Kidney (tissue), 14 donors: ENCODE measurements around the gene RBMS3. TPM values are rescaled to one million over a fixed set of nuclear protein-coding genes. Genes with fewer than 3 reads are reported as not detected.

Experiments used
- DNase-seq, 5 donors: peaks; one replicate each; pipeline ENCODE4 v3.0.0-alpha.2; 2013 to 2020
- FAIRE-seq: peaks from 2 replicates; lab custom pipeline; 2012; peaks lifted over from hg19 to GRCh38; lab: Jason Lieb, UNC
- H3K27ac ChIP-seq, 2 donors: one replicate each; pipeline ENCODE4 v1.7.0; 2013; ENCODE audit warnings: low read depth in 2 of 2, low read length in 2 of 2, inconsistent platforms in 1 of 2
- H3K27me3 ChIP-seq: one replicate; pipeline ENCODE4 v1.7.1; 2013; ENCODE audit warnings: low read length, inconsistent platforms; ENCODE audit not compliant: control insufficient read depth, insufficient read depth
- H3K36me3 ChIP-seq, 3 donors: one replicate each; pipeline versions ENCODE4 v1.7.0 to v1.7.1; 2013; ENCODE audit warnings: low read length in 3 of 3, control low read depth in 1 of 3, inconsistent platforms in 1 of 3; ENCODE audit not compliant: insufficient read depth in 3 of 3, control insufficient read depth in 2 of 3
- H3K4me1 ChIP-seq, 3 donors: one replicate each; pipeline versions ENCODE4 v1.7.0 to v1.7.1; 2013; ENCODE audit warnings: low read length in 3 of 3, inconsistent platforms in 1 of 3, low read depth in 1 of 3; ENCODE audit not compliant: control insufficient read depth in 2 of 3, insufficient read depth in 2 of 3
- H3K4me3 ChIP-seq, 3 donors: one replicate each; pipeline versions ENCODE4 v1.7.0 to v1.8.1; 2013; ENCODE audit warnings: low read length in 3 of 3, control low read depth in 1 of 3, inconsistent platforms in 1 of 3
- H3K9ac ChIP-seq, 3 donors: one replicate each; pipeline versions ENCODE4 v1.7.0 to v1.7.1; 2013; ENCODE audit warnings: low read length in 3 of 3, control low read depth in 1 of 3, inconsistent platforms in 1 of 3
- H3K9me3 ChIP-seq, 3 donors: one replicate each; pipeline versions ENCODE4 v1.7.0 to v1.7.1; 2013; ENCODE audit warnings: low read length in 3 of 3, control low read depth in 1 of 3, inconsistent platforms in 1 of 3; ENCODE audit not compliant: control insufficient read depth in 2 of 3, insufficient read depth in 1 of 3
- intact Hi-C: fragments of 100-400 bp; cut with DNase I; formaldehyde crosslinking; loops from one replicate; pipeline ENCODE4 v1.11.1; 2022
- polyA plus RNA-seq: library from polyadenylated mRNA; stranded (reverse); fragments of 350-450 nt; fragmentation: Illumina TruSeq; extraction: RNeasy Lipid Tissue Mini Kit (QIAGEN cat#74804); gene quantifications from one replicate; pipeline ENCODE4 v1.2.3, GENCODE V29; 2014; ENCODE audit warnings: low read depth, low replicate concordance; ENCODE audit not compliant: insufficient read depth
- total RNA-seq: library from RNA; stranded (reverse); fragmentation: NEBNext Ultra II Directional; extraction: Animal tissue kit (Norgen Biotek cat#: 25700); gene quantifications from one replicate; pipeline ENCODE4 v1.2.1, GENCODE V29; 2021
- TF ChIP-seq, protein P1 (sequence below): IDR thresholded peaks from 3 replicates; pipeline ENCODE4 v1.5.1; 2012; ENCODE audit warnings: mild to moderate bottlenecking, moderate library complexity, borderline replicate concordance; ENCODE audit not compliant: insufficient read depth; ENCODE audit errors: extremely low read depth
- donor health status: control.
- donor health status: control.
- donor health status: control.
- donor health status: control.
- donor health status: control.
- donor health status: DM: yes; HTN: yes; CAD: no.
- donor health status: Normal renal cell carcinoma (clear cell type).

Gene RBMS3
- total and polyA plus RNA-seq, 2 donors from 2014 or later: 3.2 to 48.8 TPM

GRCh38 chr3:29348316-29348715 is 67.4 kb downstream of the RBMS3 start:
- no peak for DNase-seq
- no peaks in the 10 kb centered on the region for H3K36me3 ChIP-seq
- intact Hi-C loops: no loop called here
- H3K4me1 ChIP-seq: no peaks in the 10 kb centered on the region
- TF ChIP-seq, protein P1, sequence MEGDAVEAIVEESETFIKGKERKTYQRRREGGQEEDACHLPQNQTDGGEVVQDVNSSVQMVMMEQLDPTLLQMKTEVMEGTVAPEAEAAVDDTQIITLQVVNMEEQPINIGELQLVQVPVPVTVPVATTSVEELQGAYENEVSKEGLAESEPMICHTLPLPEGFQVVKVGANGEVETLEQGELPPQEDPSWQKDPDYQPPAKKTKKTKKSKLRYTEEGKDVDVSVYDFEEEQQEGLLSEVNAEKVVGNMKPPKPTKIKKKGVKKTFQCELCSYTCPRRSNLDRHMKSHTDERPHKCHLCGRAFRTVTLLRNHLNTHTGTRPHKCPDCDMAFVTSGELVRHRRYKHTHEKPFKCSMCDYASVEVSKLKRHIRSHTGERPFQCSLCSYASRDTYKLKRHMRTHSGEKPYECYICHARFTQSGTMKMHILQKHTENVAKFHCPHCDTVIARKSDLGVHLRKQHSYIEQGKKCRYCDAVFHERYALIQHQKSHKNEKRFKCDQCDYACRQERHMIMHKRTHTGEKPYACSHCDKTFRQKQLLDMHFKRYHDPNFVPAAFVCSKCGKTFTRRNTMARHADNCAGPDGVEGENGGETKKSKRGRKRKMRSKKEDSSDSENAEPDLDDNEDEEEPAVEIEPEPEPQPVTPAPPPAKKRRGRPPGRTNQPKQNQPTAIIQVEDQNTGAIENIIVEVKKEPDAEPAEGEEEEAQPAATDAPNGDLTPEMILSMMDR: no peak
- H3K27me3 ChIP-seq: no peaks in the 10 kb centered on the region
- no peak overlapping the region for H3K4me3 ChIP-seq
- no peak overlapping the region for H3K9ac ChIP-seq
- FAIRE-seq: no peak
- H3K27ac ChIP-seq: no peak overlapping the region
- no peaks in the 10 kb centered on the region for H3K9me3 ChIP-seq

DNA sequence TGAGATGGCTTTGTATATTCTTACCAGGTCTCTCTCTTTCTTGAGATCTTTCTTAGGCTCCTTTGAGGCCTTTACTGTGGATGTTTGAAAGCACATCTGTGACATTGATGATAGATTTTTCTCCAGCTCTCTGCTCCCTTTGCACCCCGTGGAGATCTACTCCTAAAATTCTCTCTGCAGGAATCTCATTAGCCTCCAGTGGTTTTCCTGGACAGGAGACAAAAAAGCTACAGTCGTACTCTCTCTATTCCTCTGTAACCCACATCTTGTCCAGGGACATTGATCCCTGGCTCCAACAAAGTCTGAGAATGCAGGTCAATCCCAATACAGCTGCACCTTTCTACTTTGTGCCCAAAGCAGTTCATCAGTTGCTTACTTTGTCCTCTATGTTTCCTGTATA is 68.2 kb downstream of the RBMS3 start:
- TF ChIP-seq, protein P1: no peak

GRCh38 chr3:29353807-29354206 is 72.9 kb downstream of the RBMS3 start:
- Histone ChIP-seq H3K27me3 (no peaks in the 10 kb centered on the region), H3K4me3 (no peak overlapping the region), H3K9me3 (no peaks in the 10 kb centered on the region), H3K36me3 (no peaks in the 10 kb centered on the region), H3K4me1 (no peaks in the 10 kb centered on the region), H3K27ac (no peak overlapping the region), H3K9ac (no peak overlapping the region)
- TF ChIP-seq, protein P1: no peak
- FAIRE-seq (peak; percentile 60), DNase-seq (no peak)
- intact Hi-C loops: no loop called here

More for the DNA sequence above, 68.2 kb downstream of the RBMS3 start:
- intact Hi-C loops: no loop called here
- no peak overlapping the region for H3K27ac ChIP-seq
- H3K27me3 ChIP-seq: no peaks in the 10 kb centered on the region
- no peak overlapping the region for H3K4me3 ChIP-seq
- H3K9ac ChIP-seq: no peak overlapping the region
- FAIRE-seq (no peak), DNase-seq (no peak)
- H3K9me3 ChIP-seq: no peaks in the 10 kb centered on the region
- H3K36me3 ChIP-seq: no peaks in the 10 kb centered on the region
- H3K4me1 ChIP-seq: no peaks in the 10 kb centered on the region

- TF ChIP-seq, protein P1: no peak
- no peak overlapping the region for H3K9ac ChIP-seq
- no peaks in the 10 kb centered on the region for H3K27me3 ChIP-seq
- H3K4me3 ChIP-seq: no peak overlapping the region
- no peak for FAIRE-seq
- H3K27ac ChIP-seq: no peak overlapping the region
- no peak for DNase-seq
- intact Hi-C loops: no loop called here
- H3K36me3 ChIP-seq: no peaks in the 10 kb centered on the region
- no peaks in the 10 kb centered on the region for H3K9me3 ChIP-seq
- no peaks in the 10 kb centered on the region for H3K4me1 ChIP-seq
Measured at GRCh38 chr3:29354894-29355293, 74.0 kb downstream of the RBMS3 start.
